Measurements from ENCODE around the gene CCDC78. TPM values are rescaled to one million over a fixed set of nuclear protein-coding genes. Genes with fewer than 3 reads are reported as not detected.

CCDC78 gene
- total RNA-seq, 1 donor, result 2.2 TPM

DNA sequence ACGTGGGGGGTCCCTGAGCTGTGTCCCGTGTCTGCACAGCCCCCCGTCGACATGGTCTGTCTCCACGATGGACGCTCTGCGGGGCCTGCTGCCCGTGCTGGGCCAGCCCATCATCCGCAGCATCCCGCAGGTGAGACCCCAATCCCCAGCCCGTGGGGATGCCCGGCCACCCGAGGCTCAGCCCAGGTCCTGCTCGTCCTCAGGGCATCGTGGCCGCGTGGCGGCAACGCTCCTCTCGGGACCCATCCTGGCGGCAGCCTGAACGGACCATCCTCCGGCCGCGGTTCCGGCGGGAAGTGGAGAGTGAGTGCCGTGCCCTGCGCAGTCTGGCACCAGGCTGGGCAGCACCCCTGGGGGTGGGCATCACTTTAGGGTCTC lies 39.2 kb upstream of the CCDC78 start:
- H3K4me3 ChIP-seq (ENCODE audit: insufficient read depth, low read length), result no peak overlapping the region
- no peaks in the 10 kb centered on the region for H3K36me3 ChIP-seq (ENCODE audit: insufficient read depth, low read length)
- no peaks in the 10 kb centered on the region for H4K20me1 ChIP-seq (ENCODE audit: insufficient read depth, low read length)
- TF ChIP-seq, protein P1, sequence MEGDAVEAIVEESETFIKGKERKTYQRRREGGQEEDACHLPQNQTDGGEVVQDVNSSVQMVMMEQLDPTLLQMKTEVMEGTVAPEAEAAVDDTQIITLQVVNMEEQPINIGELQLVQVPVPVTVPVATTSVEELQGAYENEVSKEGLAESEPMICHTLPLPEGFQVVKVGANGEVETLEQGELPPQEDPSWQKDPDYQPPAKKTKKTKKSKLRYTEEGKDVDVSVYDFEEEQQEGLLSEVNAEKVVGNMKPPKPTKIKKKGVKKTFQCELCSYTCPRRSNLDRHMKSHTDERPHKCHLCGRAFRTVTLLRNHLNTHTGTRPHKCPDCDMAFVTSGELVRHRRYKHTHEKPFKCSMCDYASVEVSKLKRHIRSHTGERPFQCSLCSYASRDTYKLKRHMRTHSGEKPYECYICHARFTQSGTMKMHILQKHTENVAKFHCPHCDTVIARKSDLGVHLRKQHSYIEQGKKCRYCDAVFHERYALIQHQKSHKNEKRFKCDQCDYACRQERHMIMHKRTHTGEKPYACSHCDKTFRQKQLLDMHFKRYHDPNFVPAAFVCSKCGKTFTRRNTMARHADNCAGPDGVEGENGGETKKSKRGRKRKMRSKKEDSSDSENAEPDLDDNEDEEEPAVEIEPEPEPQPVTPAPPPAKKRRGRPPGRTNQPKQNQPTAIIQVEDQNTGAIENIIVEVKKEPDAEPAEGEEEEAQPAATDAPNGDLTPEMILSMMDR (IDR thresholded peaks at IDR 0.05; ENCODE audit: extremely low read depth, low read depth, low read length), result no peak
- H3K9me3 ChIP-seq (ENCODE audit: low read depth, low read length), result no peaks in the 10 kb centered on the region
- no peaks in the 10 kb centered on the region for H3K79me2 ChIP-seq (ENCODE audit: insufficient read depth, low read length)
- H3K4me1 ChIP-seq (ENCODE audit: insufficient read depth, low read length), result no peaks in the 10 kb centered on the region
- H3K4me2 ChIP-seq (ENCODE audit: insufficient read depth, low read length), result no peak overlapping the region
- no peak overlapping the region for H3K27ac ChIP-seq (ENCODE audit: low read depth, low read length)
- no peak for DNase-seq (ENCODE audit: insufficient read length, low spot score, missing footprints)
- H2AFZ ChIP-seq (ENCODE audit: low read length), result no peak overlapping the region
- H3K27me3 ChIP-seq (ENCODE audit: insufficient read depth, low read length), result no peaks in the 10 kb centered on the region

GRCh38 chr16:764848-765487 lies 38.7 kb upstream of the CCDC78 start:
- Histone ChIP-seq H4K20me1 (ENCODE audit: insufficient read depth, low read length) (no peaks in the 10 kb centered on the region), H3K79me2 (ENCODE audit: insufficient read depth, low read length) (no peaks in the 10 kb centered on the region), H3K36me3 (ENCODE audit: insufficient read depth, low read length) (no peaks in the 10 kb centered on the region), H3K4me3 (ENCODE audit: insufficient read depth, low read length) (no peak overlapping the region), H3K4me1 (ENCODE audit: insufficient read depth, low read length) (no peaks in the 10 kb centered on the region), H3K27me3 (ENCODE audit: insufficient read depth, low read length) (no peaks in the 10 kb centered on the region), H3K27ac (ENCODE audit: low read depth, low read length) (no peak overlapping the region), H3K4me2 (ENCODE audit: insufficient read depth, low read length) (no peak overlapping the region), H3K9me3 (ENCODE audit: low read depth, low read length) (no peaks in the 10 kb centered on the region), H2AFZ (ENCODE audit: low read length) (no peak overlapping the region)
- DNase-seq (ENCODE audit: insufficient read length, low spot score, missing footprints), result no peak
- TF ChIP-seq, protein P1 (IDR thresholded peaks at IDR 0.05; ENCODE audit: extremely low read depth, low read depth, low read length), result no peak

DNA sequence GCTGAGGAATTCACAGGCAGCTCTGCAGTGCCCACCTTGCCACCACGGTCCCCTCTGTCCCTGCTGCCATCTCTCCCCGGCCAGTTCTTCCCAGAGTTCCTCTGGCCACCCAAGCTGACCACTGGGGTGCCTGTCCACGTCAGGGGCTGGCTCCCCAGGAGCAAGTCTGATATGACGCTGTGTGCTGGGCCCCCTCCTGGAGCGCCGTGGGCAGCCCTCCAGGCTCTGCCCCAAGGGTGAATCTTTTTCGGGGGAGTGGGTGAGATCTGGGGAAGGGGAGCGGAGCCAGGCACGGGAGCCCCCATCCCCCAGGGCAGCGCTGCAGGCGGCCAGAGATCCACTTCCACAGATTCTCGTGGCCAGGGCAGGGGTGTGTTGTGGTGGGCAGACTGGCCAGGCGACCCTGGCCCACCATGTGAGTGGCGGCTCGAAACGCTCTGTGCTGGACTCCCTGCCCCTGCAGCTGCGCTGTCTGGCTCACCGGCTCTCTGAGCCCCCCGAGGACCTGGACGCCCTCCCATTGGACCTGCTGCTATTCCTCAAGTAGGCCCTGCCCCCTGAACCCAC lies 38.0 kb upstream of the CCDC78 start:
- H3K9me3 ChIP-seq (ENCODE audit: low read depth, low read length), result no peaks in the 10 kb centered on the region
- no peak overlapping the region for H3K27ac ChIP-seq (ENCODE audit: low read depth, low read length)
- no peaks in the 10 kb centered on the region for H3K27me3 ChIP-seq (ENCODE audit: insufficient read depth, low read length)
- no peaks in the 10 kb centered on the region for H3K4me1 ChIP-seq (ENCODE audit: insufficient read depth, low read length)
- H3K4me2 ChIP-seq (ENCODE audit: insufficient read depth, low read length), result no peak overlapping the region
- no peaks in the 10 kb centered on the region for H3K79me2 ChIP-seq (ENCODE audit: insufficient read depth, low read length)
- H4K20me1 ChIP-seq (ENCODE audit: insufficient read depth, low read length), result no peaks in the 10 kb centered on the region
- DNase-seq (ENCODE audit: insufficient read length, low spot score, missing footprints), result peak; percentile 87
- H3K36me3 ChIP-seq (ENCODE audit: insufficient read depth, low read length), result no peaks in the 10 kb centered on the region
- TF ChIP-seq, protein P1 (IDR thresholded peaks at IDR 0.05; ENCODE audit: extremely low read depth, low read depth, low read length), result no peak
- H2AFZ ChIP-seq (ENCODE audit: low read length), result no peak overlapping the region
- no peak overlapping the region for H3K4me3 ChIP-seq (ENCODE audit: insufficient read depth, low read length)

- Histone ChIP-seq H2AFZ (ENCODE audit: low read length) (no peak overlapping the region), H3K27me3 (ENCODE audit: insufficient read depth, low read length) (no peaks in the 10 kb centered on the region), H3K4me2 (ENCODE audit: insufficient read depth, low read length) (no peak overlapping the region), H4K20me1 (ENCODE audit: insufficient read depth, low read length) (no peaks in the 10 kb centered on the region), H3K79me2 (ENCODE audit: insufficient read depth, low read length) (no peaks in the 10 kb centered on the region), H3K4me1 (ENCODE audit: insufficient read depth, low read length) (no peaks in the 10 kb centered on the region), H3K9me3 (ENCODE audit: low read depth, low read length) (no peaks in the 10 kb centered on the region), H3K36me3 (ENCODE audit: insufficient read depth, low read length) (no peaks in the 10 kb centered on the region), H3K4me3 (ENCODE audit: insufficient read depth, low read length) (no peak overlapping the region), H3K27ac (ENCODE audit: low read depth, low read length) (no peak overlapping the region)
- TF ChIP-seq, protein P1 (IDR thresholded peaks at IDR 0.05; ENCODE audit: extremely low read depth, low read depth, low read length), result no peak
- DNase-seq (ENCODE audit: insufficient read length, low spot score, missing footprints), result no peak
These were observed 37.3 kb upstream of the CCDC78 start for GRCh38 chr16:763369-764183.
